GM21786 (cell line): Measurements from ENCODE around the gene CCNL2.
A peak's percentile ranks its signal among the peaks of the same experiment; 100 is the strongest.
"Not testable (repeated sequence)": the region's sequence is repeated elsewhere in the genome, so short reads cannot be mapped to it uniquely, and the experiment has no call there.

Experiments
- ATAC-seq: cut with Tn5 transposase; IDR thresholded peaks from one replicate; pipeline ENCODE4 v1.9.1; 2021; ENCODE audit not compliant: unreplicated experiment

CCNL2 gene

GRCh38 chr1:1399187-1399871 is at the start of gene CCNL2:
Gene CCNL2 (minus strand): TSS chr1:1399335. CDS start chr1:1399306, 29 bp downstream.
- peak; percentile 95 for ATAC-seq

- ATAC-seq, result not testable (repeated sequence)
Measured at GRCh38 chr1:1446631-1447030, 47.5 kb upstream of the CCNL2 start.

- ATAC-seq, result no peak
Measured at GRCh38 chr1:1442069-1442770, 43.1 kb upstream of the CCNL2 start.

GRCh38 chr1:1441002-1441888 is 42.1 kb upstream of the CCNL2 start:
- no peak for ATAC-seq

- ATAC-seq, result no peak
Measured at GRCh38 chr1:1440262-1441001, 41.3 kb upstream of the CCNL2 start.

- ATAC-seq, result no peak
Measured at GRCh38 chr1:1439546-1440261, 40.6 kb upstream of the CCNL2 start.

- no peak for ATAC-seq
Measured at GRCh38 chr1:1438531-1439381, 39.6 kb upstream of the CCNL2 start.

GRCh38 chr1:1437904-1438376 is 38.8 kb upstream of the CCNL2 start:
- peak; percentile 48 for ATAC-seq

GRCh38 chr1:1437033-1437903 is 38.1 kb upstream of the CCNL2 start:
- ATAC-seq, result no peak

GRCh38 chr1:1436630-1437032 is 37.5 kb upstream of the CCNL2 start:
- ATAC-seq, result no peak

- no peak for ATAC-seq
Measured at GRCh38 chr1:1435911-1436629, 36.9 kb upstream of the CCNL2 start.

GRCh38 chr1:1435106-1435903 is 36.2 kb upstream of the CCNL2 start, which contains the start of gene VWA1:
Gene VWA1 (plus strand): TSS chr1:1435690. CDS start chr1:1435749, 59 bp downstream.
- no peak for ATAC-seq

- no peak for ATAC-seq
Measured at GRCh38 chr1:1434824-1435105, 35.6 kb upstream of the CCNL2 start.

GRCh38 chr1:1434131-1434823 is 35.1 kb upstream of the CCNL2 start:
- ATAC-seq, result no peak

GRCh38 chr1:1433804-1434130 is 34.6 kb upstream of the CCNL2 start:
- no peak for ATAC-seq
